HCT116 (cell line): Measurements from ENCODE around the gene COG5. TPM values are rescaled to one million over a fixed set of nuclear protein-coding genes. Genes with fewer than 3 reads are reported as not detected.

Source experiments
- ATAC-seq: fragments of 200-7000 bp; cut with Tn5 transposase; 2 replicates; pipeline ENCODE4 v1.9.1; 2020; ENCODE audit warnings: mild to moderate bottlenecking, moderate library complexity
- BruUV-seq: library from RNA; stranded (reverse); fragments of 400-500 nt; replicated peaks from 2 replicates; lab custom pipeline; 2021; lab: Mats Ljungman, UMichigan
- CTCF ChIA-PET: fragments of 300-600 bp; sonication (Branson Sonifier 250); formaldehyde crosslinking; loops from one replicate; lab custom pipeline; 2021; ENCODE audit warnings: antibody characterized with exemption; lab: Charles Lee
- POLR2A ChIA-PET: fragments of 300-600, 350-600 bp; sonication (Branson Sonifier 250); formaldehyde crosslinking; loops from one replicate; lab custom pipeline; 2021; ENCODE audit warnings: antibody characterized with exemption; lab: Charles Lee
- RAD21 ChIA-PET, 2 experiments: fragments of 300-600 bp; sonication (Branson Sonifier 250); formaldehyde crosslinking; loops; one replicate each; lab custom pipeline; 2023; ENCODE audit warnings: low total read pairs in 2 of 2; ENCODE audit not compliant: uncharacterized antibody in 2 of 2, unreplicated experiment in 2 of 2, low non-redundant PET in 1 of 2; lab: Charles Lee
- DNase-seq: peaks from one replicate; pipeline ENCODE4 v3.0.0-alpha.2; 2010; ENCODE audit warnings: low read depth, low spot score
- H2AFZ ChIP-seq: fragments of 200-600 bp; shearing (Covaris generic), sonication (generic); 2 replicates; pipeline ENCODE4 v1.6.1; 2017; ENCODE audit warnings: low read depth, mixed run types, mixed read lengths, antibody characterized with exemption, low read length; ENCODE audit not compliant: poor library complexity, severe bottlenecking
- H3K27ac ChIP-seq: 2 replicates; pipeline ENCODE4 v1.5.1; 2012; ENCODE audit warnings: low read depth, low read length
- H3K27me3 ChIP-seq: fragments of 200-600 bp; sonication (generic); 2 replicates; pipeline ENCODE4 v1.6.1; 2016; ENCODE audit warnings: mixed run types, low read length, mixed read lengths; ENCODE audit not compliant: insufficient read depth
- H3K36me3 ChIP-seq, 2 experiments: fragments of 200-500 bp in 1 of 2; fragments of 200-600 bp in 1 of 2; sonication (Bioruptor generic) in 1 of 2; sonication (generic) in 1 of 2; 2 replicates each; pipeline versions ENCODE4 v1.5.1 to v1.6.1; 2014 to 2016; ENCODE audit warnings: low read length in 2 of 2, inconsistent platforms in 1 of 2, mixed read lengths in 1 of 2, mixed run types in 1 of 2; ENCODE audit not compliant: insufficient read depth in 2 of 2, control insufficient read depth in 1 of 2
- H3K4me1 ChIP-seq, 2 experiments: fragments of 200-600 bp in 1 of 2; sonication (generic) in 1 of 2; 2 replicates each; pipeline versions ENCODE4 v1.5.1 to v1.6.1; 2012 to 2017; ENCODE audit warnings: low read length in 2 of 2, inconsistent platforms in 1 of 2, mild to moderate bottlenecking in 1 of 2, mixed read lengths in 1 of 2, mixed run types in 1 of 2, moderate library complexity in 1 of 2; ENCODE audit not compliant: insufficient read depth in 2 of 2, control insufficient read depth in 1 of 2
- H3K4me2 ChIP-seq: fragments of 200-600 bp; sonication (generic); 2 replicates; pipeline ENCODE4 v1.6.1; 2017; ENCODE audit warnings: mixed run types, low read length, mixed read lengths
- H3K4me3 ChIP-seq, 2 experiments: fragments of 200-600 bp in 1 of 2; sonication (generic) in 1 of 2; replicated peaks in 1 of 2; 2 replicates each; pipeline ENCODE4 v1.5.1; 2011 to 2016; ENCODE audit warnings: low read length in 2 of 2, control low read depth in 1 of 2, low read depth in 1 of 2, mild to moderate bottlenecking in 1 of 2, mixed read lengths in 1 of 2, mixed run types in 1 of 2
- H3K79me2 ChIP-seq: fragments of 200-600 bp; sonication (generic); 2 replicates; pipeline ENCODE4 v1.6.1; 2017; ENCODE audit warnings: mild to moderate bottlenecking, mixed run types, low read length, moderate library complexity, mixed read lengths; ENCODE audit not compliant: insufficient read depth
- H3K9ac ChIP-seq: fragments of 200-600 bp; sonication (generic); 2 replicates; pipeline ENCODE4 v1.6.1; 2016; ENCODE audit warnings: low read length, mixed read lengths
- H3K9me2 ChIP-seq: fragments of 200-600 bp; sonication (generic), shearing (Covaris generic); 2 replicates; pipeline ENCODE4 v1.6.1; 2017; ENCODE audit warnings: mixed run types, mild to moderate bottlenecking, moderate library complexity; ENCODE audit not compliant: insufficient read depth
- H3K9me3 ChIP-seq, 2 experiments: fragments of 200-500 bp in 1 of 2; fragments of 200-600 bp in 1 of 2; sonication (Bioruptor generic) in 1 of 2; sonication (generic) in 1 of 2; 2 replicates each; pipeline ENCODE4 v1.6.1; 2014 to 2017; ENCODE audit warnings: low read length in 2 of 2, mixed read lengths in 2 of 2, inconsistent platforms in 1 of 2, low read depth in 1 of 2, mild to moderate bottlenecking in 1 of 2, mixed run types in 1 of 2, moderate library complexity in 1 of 2; ENCODE audit not compliant: control insufficient read depth in 1 of 2, insufficient read depth in 1 of 2
- H4K20me1 ChIP-seq: fragments of 200-600 bp; sonication (generic), shearing (Covaris generic); 2 replicates; pipeline ENCODE4 v1.6.1; 2017; ENCODE audit warnings: mixed run types, mild to moderate bottlenecking, moderate library complexity; ENCODE audit not compliant: insufficient read depth
- CEBPB ChIP-seq: IDR thresholded peaks from 2 replicates; pipeline ENCODE4 v1.6.1; 2012; ENCODE audit warnings: low read depth
- CTCF ChIP-seq, 3 experiments: fragments of 200-600 bp in 1 of 3; sonication (generic) in 1 of 3; IDR thresholded peaks in 2 of 3; conservative IDR thresholded peaks in 1 of 3; 2 replicates each; pipeline ENCODE4 v1.5.1; 2012 to 2017; ENCODE audit warnings: low read depth in 2 of 3, low read length in 2 of 3, antibody characterized with exemption in 1 of 3, borderline replicate concordance in 1 of 3, control low read depth in 1 of 3, mild to moderate bottlenecking in 1 of 3, mixed read lengths in 1 of 3, mixed run types in 1 of 3, moderate library complexity in 1 of 3; ENCODE audit not compliant: insufficient read depth in 1 of 3
- EGR1 ChIP-seq: IDR thresholded peaks from 2 replicates; pipeline ENCODE4 v1.6.1; 2012; ENCODE audit warnings: low read depth
- ELF1 ChIP-seq: IDR thresholded peaks from 2 replicates; pipeline ENCODE4 v1.6.1; 2012; ENCODE audit warnings: low read depth, borderline replicate concordance
- EZH2 ChIP-seq: fragments of 200-600 bp; sonication (generic); IDR thresholded peaks from 2 replicates; pipeline ENCODE4 v1.6.1; 2017; ENCODE audit warnings: antibody characterized with exemption, mixed run types
- EZH2phosphoT487 ChIP-seq: fragments of 200-600 bp; IDR thresholded peaks from 2 replicates; pipeline ENCODE4 v1.6.1; 2018; ENCODE audit warnings: antibody characterized with exemption, borderline replicate concordance
- JUND ChIP-seq: IDR thresholded peaks from 2 replicates; pipeline ENCODE4 v1.6.1; 2012
- POLR2A ChIP-seq: IDR thresholded peaks from 2 replicates; pipeline ENCODE4 v1.7.0; 2011; ENCODE audit warnings: borderline replicate concordance; ENCODE audit not compliant: insufficient read depth, insufficient read length; ENCODE audit errors: extremely low read depth
- POLR2AphosphoS5 ChIP-seq: IDR thresholded peaks from 2 replicates; pipeline ENCODE4 v1.6.1; 2011; ENCODE audit warnings: mild to moderate bottlenecking, low read depth, low read length, moderate library complexity
- RAD21 ChIP-seq: IDR thresholded peaks from 2 replicates; pipeline ENCODE4 v1.6.1; 2012; ENCODE audit warnings: low read depth, mild to moderate bottlenecking
- REST ChIP-seq: IDR thresholded peaks from 2 replicates; pipeline ENCODE4 v1.6.1; 2012; ENCODE audit warnings: low read depth
- SIN3A ChIP-seq: IDR thresholded peaks from 2 replicates; pipeline ENCODE4 v1.6.1; 2012; ENCODE audit warnings: low read depth
- SP1 ChIP-seq: IDR thresholded peaks from 2 replicates; pipeline ENCODE4 v1.6.1; 2012; ENCODE audit warnings: low read depth
- SRF ChIP-seq: IDR thresholded peaks from 2 replicates; pipeline ENCODE4 v1.6.1; 2012; ENCODE audit warnings: low read depth
- TCF7L2 ChIP-seq: IDR thresholded peaks from 2 replicates; pipeline ENCODE4 v1.7.0; 2011; ENCODE audit warnings: borderline replicate concordance, inconsistent platforms; ENCODE audit not compliant: insufficient read depth, insufficient read length; ENCODE audit errors: extremely low read depth
- ZBTB33 ChIP-seq: IDR thresholded peaks from 2 replicates; pipeline ENCODE4 v1.6.1; 2011; ENCODE audit warnings: mild to moderate bottlenecking, low read length, moderate library complexity; ENCODE audit not compliant: insufficient replicate concordance; ENCODE audit errors: extremely low read depth
- ZFX ChIP-seq: fragments of 450-650 bp; IDR thresholded peaks from 2 replicates; pipeline ENCODE4 v1.6.1; 2017
- ZNF274 ChIP-seq: fragments of 200-500 bp; sonication (Bioruptor generic); IDR thresholded peaks from 2 replicates; pipeline ENCODE4 v1.6.1; 2014; ENCODE audit warnings: mild to moderate bottlenecking, low read depth, low read length, inconsistent platforms
- intact Hi-C: fragments of 100-400 bp; cut with micrococcal nuclease; formaldehyde crosslinking; loops from 2 replicates; pipeline ENCODE4 v1.10.0; 2022
- total RNA-seq: library from RNA; stranded (reverse); gene quantifications from one replicate; pipeline ENCODE4 v1.2.1, GENCODE V29; 2021; ENCODE audit not compliant: unreplicated experiment

Gene COG5
- total RNA-seq, 1 experiment from 2014 or later, result 30.7 TPM

GRCh38 chr7:107495516-107495915 is 68.2 kb downstream of the COG5 start:
- Histone ChIP-seq H3K27me3 (no peaks in the 10 kb centered on the region), H4K20me1 (no peaks in the 10 kb centered on the region), H3K9me3 (no peaks in the 10 kb centered on the region), H3K36me3 (no peaks in the 10 kb centered on the region), H3K4me3 (no peak overlapping the region), H2AFZ (no peak overlapping the region), H3K4me2 (no peak overlapping the region), H3K27ac (no peak overlapping the region), H3K4me1 (no peaks in the 10 kb centered on the region), H3K9ac (no peak overlapping the region), H3K79me2 (peaks cover 8% of the 10 kb centered on the region; the same call in 1 of the 2 replicates), H3K9me2 (no peaks in the 10 kb centered on the region)
- BruUV-seq, result no TSS peak
- DNase-seq (no peak), ATAC-seq (no peak)
- TF ChIP-seq CTCF (IDR thresholded peaks at IDR 0.05 in 2 of 3, conservative IDR thresholded peaks at IDR 0.05 in 1 of 3; ENCODE audit: borderline replicate concordance in 1 of 3, insufficient read depth in 1 of 3, low read depth in 2 of 3, low read length in 2 of 3), result no peak
- TF ChIP-seq EZH2phosphoT487, result no peak
- TF ChIP-seq RAD21, result no peak
- no peak for TF ChIP-seq EGR1
- no peak for TF ChIP-seq TCF7L2
- no peak for TF ChIP-seq SRF
- no peak for TF ChIP-seq JUND
- TF ChIP-seq ZBTB33, result no peak
- no peak for TF ChIP-seq SP1
- no peak for TF ChIP-seq REST
- TF ChIP-seq ZFX, result no peak
- no peak for TF ChIP-seq POLR2A
- no peak for TF ChIP-seq SIN3A
- TF ChIP-seq EZH2, result no peak
- TF ChIP-seq ZNF274, result no peak
- TF ChIP-seq POLR2AphosphoS5, result no peak
- no peak for TF ChIP-seq ELF1
- no peak for TF ChIP-seq CEBPB
- CTCF ChIA-PET, result no interaction called here
- intact Hi-C loops, result no loop called here
- POLR2A ChIA-PET, result no interaction called here
- RAD21 ChIA-PET, result no interaction called here
